WTC11 (cell line): ENCODE measurements around the gene PARVG. TPM values are rescaled to one million over a fixed set of nuclear protein-coding genes. Genes with fewer than 3 reads are reported as not detected.

Experiments used
- ATAC-seq: fragments of 200-7000 bp; cut with Tn5 transposase; 2 replicates; pipeline ENCODE4 v1.10.0; 2021; ENCODE audit warnings: mild to moderate bottlenecking, moderate library complexity
- CTCF ChIA-PET: fragments of 300-600 bp; sonication (Branson Sonifier 250); formaldehyde crosslinking; loops from one replicate; lab custom pipeline; 2021; ENCODE audit warnings: antibody characterized with exemption; lab: Charles Lee
- POLR2A ChIA-PET: fragments of 350-600 bp; sonication (Branson Sonifier 250); formaldehyde crosslinking; loops from one replicate; lab custom pipeline; 2021; ENCODE audit warnings: antibody characterized with exemption; lab: Charles Lee
- DNase-seq: peaks from one replicate; pipeline ENCODE4 v3.0.0; 2021; ENCODE audit warnings: low spot score
- H3K27ac Mint-ChIP-seq: 2 replicates; pipeline ENCODE4 v1.8.0; 2021; ENCODE audit warnings: mixed read lengths
- H3K27me3 Mint-ChIP-seq: 2 replicates; pipeline ENCODE4 v1.8.0; 2021; ENCODE audit warnings: low read depth, mild to moderate bottlenecking, moderate library complexity, mixed read lengths
- H3K36me3 Mint-ChIP-seq: 2 replicates; pipeline ENCODE4 v1.8.0; 2021; ENCODE audit warnings: mixed read lengths
- H3K4me1 Mint-ChIP-seq: 2 replicates; pipeline ENCODE4 v1.8.0; 2022; ENCODE audit warnings: mixed read lengths
- H3K4me3 Mint-ChIP-seq: 2 replicates; pipeline ENCODE4 v1.8.0; 2021; ENCODE audit warnings: mild to moderate bottlenecking, moderate library complexity, mixed read lengths
- H3K9me3 Mint-ChIP-seq: 2 replicates; pipeline ENCODE4 v1.8.0; 2021; ENCODE audit warnings: mixed read lengths
- ATF1 ChIP-seq: sonication (generic); formaldehyde crosslinking; IDR thresholded peaks from 2 replicates; pipeline ENCODE4 v1.8.1; 2023; ENCODE audit warnings: mild to moderate bottlenecking, moderate library complexity, missing genetic modification reagents
- CREM ChIP-seq: sonication (generic); formaldehyde crosslinking; IDR thresholded peaks from 2 replicates; pipeline ENCODE4 v1.8.1; 2022; ENCODE audit warnings: mild to moderate bottlenecking, missing genetic modification reagents, moderate library complexity
- E2F1 ChIP-seq: sonication (generic); formaldehyde crosslinking; IDR thresholded peaks from 2 replicates; pipeline ENCODE4 v1.8.0; 2022; ENCODE audit warnings: mild to moderate bottlenecking, missing genetic modification reagents
- FOXJ3 ChIP-seq: sonication (generic); formaldehyde crosslinking; IDR thresholded peaks from 2 replicates; pipeline ENCODE4 v1.9.0; 2021; ENCODE audit warnings: missing genetic modification reagents, mild to moderate bottlenecking, borderline replicate concordance
- FOXP1 ChIP-seq: sonication (generic); formaldehyde crosslinking; IDR thresholded peaks from 2 replicates; pipeline ENCODE4 v1.8.0; 2022; ENCODE audit warnings: missing genetic modification reagents, mild to moderate bottlenecking, moderate library complexity, borderline replicate concordance
- GABPB1 ChIP-seq: sonication (generic); formaldehyde crosslinking; IDR thresholded peaks from 2 replicates; pipeline ENCODE4 v1.8.1; 2023; ENCODE audit warnings: mild to moderate bottlenecking, missing genetic modification reagents
- JAZF1 ChIP-seq: fragments of 250-450 bp; sonication (Bioruptor Pico); IDR thresholded peaks from 2 replicates; pipeline ENCODE4 v1.9.0; 2021; ENCODE audit warnings: moderate library complexity, mild to moderate bottlenecking, inconsistent platforms
- NFATC4 ChIP-seq: fragments of 250-450 bp; sonication (Bioruptor Pico); IDR thresholded peaks from 2 replicates; pipeline ENCODE4 v1.9.0; 2021; ENCODE audit warnings: mild to moderate bottlenecking
- NFE2L1 ChIP-seq: sonication (generic); formaldehyde crosslinking; IDR thresholded peaks from 2 replicates; pipeline ENCODE4 v1.8.1; 2023; ENCODE audit warnings: missing genetic modification reagents
- TEAD1 ChIP-seq: sonication (generic); formaldehyde crosslinking; IDR thresholded peaks from 2 replicates; pipeline ENCODE4 v1.8.0; 2022; ENCODE audit warnings: mild to moderate bottlenecking, missing genetic modification reagents
- ZNF317 ChIP-seq: sonication (generic); formaldehyde crosslinking; IDR thresholded peaks from 2 replicates; pipeline ENCODE4 v1.8.1; 2023; ENCODE audit warnings: low read depth, mild to moderate bottlenecking, moderate library complexity, missing genetic modification reagents, borderline replicate concordance
- ZNF396 ChIP-seq: fragments of 250-450 bp; sonication (Bioruptor Pico); IDR thresholded peaks from 2 replicates; pipeline ENCODE4 v1.8.0; 2021; ENCODE audit warnings: mild to moderate bottlenecking, moderate library complexity, borderline replicate concordance
- ZNF416 ChIP-seq: fragments of 250-450 bp; sonication (Bioruptor Pico); IDR thresholded peaks from 2 replicates; pipeline ENCODE4 v1.9.0; 2021; ENCODE audit warnings: mild to moderate bottlenecking, inconsistent platforms
- ZNF423 ChIP-seq: fragments of 250-450 bp; sonication (Bioruptor Pico); IDR thresholded peaks from 2 replicates; pipeline ENCODE4 v2.1.2; 2022; ENCODE audit warnings: mild to moderate bottlenecking, moderate library complexity
- total RNA-seq: library from RNA; stranded (reverse); gene quantifications from 3 replicates; pipeline ENCODE4 v1.2.3, GENCODE V29; 2021
- TF ChIP-seq, protein P1 (sequence below): sonication (generic); formaldehyde crosslinking; IDR thresholded peaks from 2 replicates; pipeline ENCODE4 v1.8.0; 2023; ENCODE audit warnings: mild to moderate bottlenecking, missing genetic modification reagents
- TF ChIP-seq, protein P2 (sequence below): sonication (generic); formaldehyde crosslinking; IDR thresholded peaks from 2 replicates; pipeline ENCODE4 v1.8.1; 2022; ENCODE audit warnings: mild to moderate bottlenecking, moderate library complexity, missing genetic modification reagents
- TF ChIP-seq, protein P3 (sequence below): sonication (generic); formaldehyde crosslinking; IDR thresholded peaks from 2 replicates; pipeline ENCODE4 v1.8.0; 2022; ENCODE audit warnings: mild to moderate bottlenecking, missing genetic modification reagents
- TF ChIP-seq, protein P4 (sequence below): fragments of 250-450 bp; sonication (Bioruptor Pico); IDR thresholded peaks from 2 replicates; pipeline ENCODE4 v1.9.0; 2021; ENCODE audit warnings: mild to moderate bottlenecking
- TF ChIP-seq, protein P5 (sequence below): sonication (generic); formaldehyde crosslinking; IDR thresholded peaks from 2 replicates; pipeline ENCODE4 v1.8.1; 2023; ENCODE audit warnings: mild to moderate bottlenecking, missing genetic modification reagents

PARVG gene
- total RNA-seq, 1 experiment from 2014 or later, result 0.94 TPM

- TF ChIP-seq ZNF317 (CRISPR knock-in tag) (no peak), ZNF416 (CRISPR knock-in tag) (no peak), ATF1 (CRISPR knock-in tag) (no peak), NFE2L1 (CRISPR knock-in tag) (no peak), FOXP1 (CRISPR knock-in tag) (no peak), GABPB1 (CRISPR knock-in tag) (no peak), ZNF423 (CRISPR knock-in tag) (no peak)
- TF ChIP-seq, protein P1, sequence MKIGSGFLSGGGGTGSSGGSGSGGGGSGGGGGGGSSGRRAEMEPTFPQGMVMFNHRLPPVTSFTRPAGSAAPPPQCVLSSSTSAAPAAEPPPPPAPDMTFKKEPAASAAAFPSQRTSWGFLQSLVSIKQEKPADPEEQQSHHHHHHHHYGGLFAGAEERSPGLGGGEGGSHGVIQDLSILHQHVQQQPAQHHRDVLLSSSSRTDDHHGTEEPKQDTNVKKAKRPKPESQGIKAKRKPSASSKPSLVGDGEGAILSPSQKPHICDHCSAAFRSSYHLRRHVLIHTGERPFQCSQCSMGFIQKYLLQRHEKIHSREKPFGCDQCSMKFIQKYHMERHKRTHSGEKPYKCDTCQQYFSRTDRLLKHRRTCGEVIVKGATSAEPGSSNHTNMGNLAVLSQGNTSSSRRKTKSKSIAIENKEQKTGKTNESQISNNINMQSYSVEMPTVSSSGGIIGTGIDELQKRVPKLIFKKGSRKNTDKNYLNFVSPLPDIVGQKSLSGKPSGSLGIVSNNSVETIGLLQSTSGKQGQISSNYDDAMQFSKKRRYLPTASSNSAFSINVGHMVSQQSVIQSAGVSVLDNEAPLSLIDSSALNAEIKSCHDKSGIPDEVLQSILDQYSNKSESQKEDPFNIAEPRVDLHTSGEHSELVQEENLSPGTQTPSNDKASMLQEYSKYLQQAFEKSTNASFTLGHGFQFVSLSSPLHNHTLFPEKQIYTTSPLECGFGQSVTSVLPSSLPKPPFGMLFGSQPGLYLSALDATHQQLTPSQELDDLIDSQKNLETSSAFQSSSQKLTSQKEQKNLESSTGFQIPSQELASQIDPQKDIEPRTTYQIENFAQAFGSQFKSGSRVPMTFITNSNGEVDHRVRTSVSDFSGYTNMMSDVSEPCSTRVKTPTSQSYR (CRISPR knock-in tag), result no peak
These were observed 20.3 kb downstream of the PARVG start (continued) for GRCh38 chr22:44200855-44201550.

GRCh38 chr22:44201665-44202064, 20.9 kb downstream of the PARVG start:
- Mint-ChIP-seq H3K9me3 (no peaks in the 10 kb centered on the region), H3K4me3 (no peak overlapping the region), H3K4me1 (no peaks in the 10 kb centered on the region), H3K27me3 (no peaks in the 10 kb centered on the region; the same call in 1 of the 2 replicates), H3K36me3 (no peaks in the 10 kb centered on the region), H3K27ac (no peak overlapping the region; the same call in 1 of the 2 replicates)
- ChIA-PET CTCF (interaction anchor here (1.3 kb wide), 1 partner anchor 86 kb away, joined by 3 read pairs; no protein-coding TSS in a partner anchor), POLR2A (no interaction called here)
- no peak for DNase-seq
- TF ChIP-seq, protein P2, sequence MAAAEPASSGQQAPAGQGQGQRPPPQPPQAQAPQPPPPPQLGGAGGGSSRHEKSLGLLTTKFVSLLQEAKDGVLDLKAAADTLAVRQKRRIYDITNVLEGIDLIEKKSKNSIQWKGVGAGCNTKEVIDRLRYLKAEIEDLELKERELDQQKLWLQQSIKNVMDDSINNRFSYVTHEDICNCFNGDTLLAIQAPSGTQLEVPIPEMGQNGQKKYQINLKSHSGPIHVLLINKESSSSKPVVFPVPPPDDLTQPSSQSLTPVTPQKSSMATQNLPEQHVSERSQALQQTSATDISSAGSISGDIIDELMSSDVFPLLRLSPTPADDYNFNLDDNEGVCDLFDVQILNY (CRISPR knock-in tag), result no peak
- TF ChIP-seq E2F1, result no peak
- no peak for TF ChIP-seq NFE2L1 (CRISPR knock-in tag)
- no peak for TF ChIP-seq NFATC4 (CRISPR knock-in tag)
- no peak for TF ChIP-seq JAZF1 (CRISPR knock-in tag)
- TF ChIP-seq ZNF396 (CRISPR knock-in tag), result no peak
- TF ChIP-seq, protein P3, sequence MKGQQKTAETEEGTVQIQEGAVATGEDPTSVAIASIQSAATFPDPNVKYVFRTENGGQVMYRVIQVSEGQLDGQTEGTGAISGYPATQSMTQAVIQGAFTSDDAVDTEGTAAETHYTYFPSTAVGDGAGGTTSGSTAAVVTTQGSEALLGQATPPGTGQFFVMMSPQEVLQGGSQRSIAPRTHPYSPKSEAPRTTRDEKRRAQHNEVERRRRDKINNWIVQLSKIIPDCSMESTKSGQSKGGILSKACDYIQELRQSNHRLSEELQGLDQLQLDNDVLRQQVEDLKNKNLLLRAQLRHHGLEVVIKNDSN (CRISPR knock-in tag), result no peak
- TF ChIP-seq, protein P4, sequence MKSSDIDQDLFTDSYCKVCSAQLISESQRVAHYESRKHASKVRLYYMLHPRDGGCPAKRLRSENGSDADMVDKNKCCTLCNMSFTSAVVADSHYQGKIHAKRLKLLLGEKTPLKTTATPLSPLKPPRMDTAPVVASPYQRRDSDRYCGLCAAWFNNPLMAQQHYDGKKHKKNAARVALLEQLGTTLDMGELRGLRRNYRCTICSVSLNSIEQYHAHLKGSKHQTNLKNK (CRISPR knock-in tag), result no peak
- no peak for TF ChIP-seq CREM (CRISPR knock-in tag)
- no peak for TF ChIP-seq FOXJ3 (CRISPR knock-in tag)
- TF ChIP-seq TEAD1 (CRISPR knock-in tag), result no peak
- TF ChIP-seq, protein P5, sequence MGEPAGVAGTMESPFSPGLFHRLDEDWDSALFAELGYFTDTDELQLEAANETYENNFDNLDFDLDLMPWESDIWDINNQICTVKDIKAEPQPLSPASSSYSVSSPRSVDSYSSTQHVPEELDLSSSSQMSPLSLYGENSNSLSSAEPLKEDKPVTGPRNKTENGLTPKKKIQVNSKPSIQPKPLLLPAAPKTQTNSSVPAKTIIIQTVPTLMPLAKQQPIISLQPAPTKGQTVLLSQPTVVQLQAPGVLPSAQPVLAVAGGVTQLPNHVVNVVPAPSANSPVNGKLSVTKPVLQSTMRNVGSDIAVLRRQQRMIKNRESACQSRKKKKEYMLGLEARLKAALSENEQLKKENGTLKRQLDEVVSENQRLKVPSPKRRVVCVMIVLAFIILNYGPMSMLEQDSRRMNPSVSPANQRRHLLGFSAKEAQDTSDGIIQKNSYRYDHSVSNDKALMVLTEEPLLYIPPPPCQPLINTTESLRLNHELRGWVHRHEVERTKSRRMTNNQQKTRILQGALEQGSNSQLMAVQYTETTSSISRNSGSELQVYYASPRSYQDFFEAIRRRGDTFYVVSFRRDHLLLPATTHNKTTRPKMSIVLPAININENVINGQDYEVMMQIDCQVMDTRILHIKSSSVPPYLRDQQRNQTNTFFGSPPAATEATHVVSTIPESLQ (CRISPR knock-in tag), result no peak
- ATAC-seq, result no peak
